K562 (cell line): ENCODE data around the gene GIGYF1. TPM values are rescaled to one million over a fixed set of nuclear protein-coding genes. Genes with fewer than 3 reads are reported as not detected.

ENCODE experiments used
- ATAC-seq: fragments of 200-7000 bp; cut with Tn5 transposase; 3 replicates; pipeline ENCODE4 v1.9.1; 2020; ENCODE audit warnings: moderate library complexity
- BruUV-seq: library from RNA; stranded (reverse); fragments of 400-500 nt; replicated peaks from 2 replicates; lab custom pipeline; 2021; lab: Mats Ljungman, UMichigan
- CTCF ChIA-PET: fragments of 300-600 bp; formaldehyde crosslinking; extraction: SDS; loops from one replicate; lab custom pipeline; 2021; ENCODE audit warnings: low intra/inter-chr PET ratio; lab: Yijun Ruan, JAX
- POLR2A ChIA-PET: fragments of 300-600, 350-650 bp; sonication (Branson Sonifier 250); formaldehyde crosslinking; extraction: SDS; loops from one replicate; lab custom pipeline; 2021; ENCODE audit warnings: antibody characterized with exemption, inconsistent platforms; lab: Yijun Ruan, JAX
- DNase-seq, 4 experiments: peaks; one replicate each; pipeline versions ENCODE4 v3.0.0 to v3.0.0-alpha.2; 2011 to 2018; ENCODE audit warnings: low spot score in 3 of 4, mixed read lengths in 3 of 4; ENCODE audit errors: extremely low read depth in 1 of 4
- FAIRE-seq: peaks from 2 replicates; lab custom pipeline; 2011; peaks lifted over from hg19 to GRCh38; lab: Jason Lieb, UNC
- H2AFZ ChIP-seq: 2 replicates; pipeline ENCODE4 v1.6.0; 2011; ENCODE audit warnings: low read depth, low read length, control low read depth, inconsistent platforms
- H3K27ac ChIP-seq: fragments of 200-600 bp; 3 replicates; pipeline ENCODE4 v1.8.0; 2011; ENCODE audit warnings: low read depth, mild to moderate bottlenecking, control low read depth, inconsistent platforms, low read length, moderate library complexity, mixed read lengths; ENCODE audit errors: extremely low read depth
- H3K27me3 ChIP-seq, 2 experiments: fragments of 300-600 bp in 1 of 2; 2 replicates in 1 of 2; 3 replicates in 1 of 2; pipeline versions ENCODE4 v1.6.0 to v1.8.0; 2011; ENCODE audit warnings: inconsistent platforms in 2 of 2, low read length in 2 of 2, mild to moderate bottlenecking in 1 of 2, mixed read lengths in 1 of 2, moderate library complexity in 1 of 2; ENCODE audit not compliant: control insufficient read depth in 2 of 2, insufficient read depth in 2 of 2
- H3K36me3 ChIP-seq: fragments of 300-600 bp; 3 replicates; pipeline ENCODE4 v1.8.0; 2011; ENCODE audit warnings: mild to moderate bottlenecking, low read length, inconsistent platforms; ENCODE audit not compliant: control insufficient read depth, insufficient read depth
- H3K4me1 ChIP-seq, 2 experiments: fragments of 200-600 bp in 1 of 2; replicated peaks in 1 of 2; 2 replicates in 1 of 2; 3 replicates in 1 of 2; pipeline versions ENCODE4 v1.5.1 to v1.8.0; 2011; ENCODE audit warnings: inconsistent platforms in 2 of 2, low read length in 2 of 2, mild to moderate bottlenecking in 1 of 2, mixed read lengths in 1 of 2, moderate library complexity in 1 of 2; ENCODE audit not compliant: control insufficient read depth in 2 of 2, insufficient read depth in 2 of 2
- H3K4me2 ChIP-seq: 2 replicates; pipeline ENCODE4 v1.6.1; 2011; ENCODE audit warnings: low read length, control low read depth, inconsistent platforms, mixed read lengths; ENCODE audit not compliant: insufficient read depth
- H3K4me3 ChIP-seq: fragments of 200-600 bp; sonication (generic), shearing (Covaris generic); 2 replicates; pipeline ENCODE4 v1.5.1; 2016; ENCODE audit warnings: control low read depth, inconsistent platforms
- H3K79me2 ChIP-seq: fragments of 200-600 bp; 3 replicates; pipeline ENCODE4 v1.8.0; 2011; ENCODE audit warnings: low read length, inconsistent platforms; ENCODE audit not compliant: control insufficient read depth, insufficient read depth
- H3K9ac ChIP-seq, 2 experiments: 2 replicates each; pipeline versions ENCODE4 v1.6.0 to v1.6.1; 2011; ENCODE audit warnings: low read depth in 2 of 2, low read length in 2 of 2, control low read depth in 1 of 2, inconsistent platforms in 1 of 2, mild to moderate bottlenecking in 1 of 2, mixed read lengths in 1 of 2; ENCODE audit not compliant: insufficient read depth in 1 of 2
- H3K9me1 ChIP-seq: one replicate; pipeline ENCODE4 v1.6.0; 2011; ENCODE audit warnings: inconsistent platforms, mild to moderate bottlenecking, low read length, moderate library complexity; ENCODE audit not compliant: control insufficient read depth, insufficient read depth
- H3K9me3 ChIP-seq: replicated peaks from 2 replicates; pipeline ENCODE4 v1.5.1; 2011; ENCODE audit warnings: low read depth, low read length, inconsistent platforms; ENCODE audit not compliant: control insufficient read depth, insufficient read depth
- H4K20me1 ChIP-seq: replicated peaks from 2 replicates; pipeline ENCODE4 v1.6.1; 2011; ENCODE audit warnings: low read length, inconsistent platforms, mixed read lengths; ENCODE audit not compliant: control insufficient read depth, insufficient read depth
- ATF6 ChIP-seq: sonication (generic); formaldehyde crosslinking; IDR thresholded peaks from 2 replicates; pipeline ENCODE4 v1.4.0; 2020; ENCODE audit warnings: mild to moderate bottlenecking, missing genetic modification reagents
- PREB ChIP-seq: sonication (generic); formaldehyde crosslinking; IDR thresholded peaks from 2 replicates; pipeline ENCODE4 v1.8.1; 2023; ENCODE audit warnings: mild to moderate bottlenecking, missing genetic modification reagents
- ZBED1 ChIP-seq: IDR thresholded peaks from 2 replicates; pipeline ENCODE4 v1.6.1; 2014
- ZNF24 ChIP-seq: fragments of 450-650 bp; IDR thresholded peaks from 2 replicates; pipeline ENCODE4 v1.6.1; 2016
- WGBS: fragments of 100-300 bp; shearing (Covaris generic); methylation state at CpG from one replicate; pipeline ENCODE4 v1.1.6; 2016; ENCODE audit warnings: low coverage, mixed read lengths; ENCODE audit not compliant: insufficient coverage; ENCODE audit errors: missing lambda C conversion rate; 5-methylcytosine and 5-hydroxymethylcytosine counted together
- in situ Hi-C: fragments of 300-500 bp; cut with MboI; formaldehyde crosslinking; loops from 4 replicates; pipeline ENCODE4 v1.15.0; 2018; ENCODE audit warnings: inconsistent platforms, mixed read lengths
- intact Hi-C: fragments of 100-400 bp; cut with micrococcal nuclease; formaldehyde crosslinking; loops from 2 replicates; pipeline ENCODE4 v1.14.2; 2022
- polyA plus RNA-seq, 8 experiments: library from polyadenylated mRNA; depleted of rRNA in 4 of 8; stranded (reverse) in 5 of 8; unstranded in 3 of 8; fragments of >200 nt; fragmentation: Nextera tagmentation in 2 of 8; fragmentation: Illumina TruSeq in 1 of 8; extraction: Ambion mirVana in 2 of 8; extraction: Trizol in 1 of 8; gene quantifications; 2 replicates each; pipeline versions ENCODE4 v1.2.1 to v1.2.3, GENCODE V29; 2011 to 2014; ENCODE audit warnings: inconsistent platforms in 1 of 8, missing spikeins in 1 of 8
- total RNA-seq, 7 experiments: library from RNA; depleted of rRNA in 6 of 7; stranded (reverse); fragments of >200 nt in 6 of 7; fragmentation: Illumina TruSeq in 2 of 7; extraction: Trizol in 2 of 7; gene quantifications; 2 replicates each; pipeline versions ENCODE4 v1.2.1 to v1.2.3, GENCODE V29; 2011 to 2021; ENCODE audit warnings: low replicate concordance in 1 of 7

The GIGYF1 gene
- total and polyA plus RNA-seq, 9 of the 15 experiments (the other 6 are each of a cell fraction or from before 2014, with no cell fraction given): 0.56 to 76.2 (median 16.8) TPM

GRCh38 chr7:100723732-100724275, 29.8 kb upstream of the GIGYF1 start (continued):
- no peak for TF ChIP-seq PREB (CRISPR knock-in tag)
- no peak for TF ChIP-seq ATF6 (CRISPR knock-in tag)
- TF ChIP-seq, all 486 proteins: peak for 0

GRCh38 chr7:100722480-100723212, 28.6 kb upstream of the GIGYF1 start:
- TF ChIP-seq ZNF24 (peak; percentile 90), ZBED1 (no peak)
- TF ChIP-seq, all 486 proteins: peak for 1
- ChIA-PET CTCF (no interaction called here), POLR2A (interaction anchor here (2.1 to 2.8 kb wide), 2 partner anchors 11 to 17 kb away, joined by 7 to 8 read pairs; partner anchors contain the start of gene POP7)
- FAIRE-seq: no peak
- H3K79me2 ChIP-seq: no peaks in the 10 kb centered on the region
- peaks cover 3% of the 10 kb centered on the region; the same call in 1 of the 2 replicates for H3K9me3 ChIP-seq
- H3K9me1 ChIP-seq: no peaks in the 10 kb centered on the region
- WGBS: 55% methylated on average over 16 of the region's 17 CpGs
- DNase-seq: no peak
- ATAC-seq: no peak
- intact Hi-C loops: loop anchor here (10.0 kb wide), 1 partner anchor 318 kb away; no protein-coding TSS in a partner anchor
- no peak overlapping the region for H2AFZ ChIP-seq
- H3K36me3 ChIP-seq: no peaks in the 10 kb centered on the region
- no peak overlapping the region for H3K27ac ChIP-seq
- H3K4me1 ChIP-seq: peaks cover 6 to 30% of the 10 kb centered on the region in 2 experiments; a peak in 3 of 5 replicates
- peak overlapping the region in 1 of 2 experiments; percentile 79; a peak in 2 of 4 replicates for H3K9ac ChIP-seq
- H3K4me2 ChIP-seq: no peak overlapping the region
- no peaks in the 10 kb centered on the region for H4K20me1 ChIP-seq
- H3K4me3 ChIP-seq: no peak overlapping the region
- peaks cover 0 to 12% of the 10 kb centered on the region in 2 experiments; a peak in 2 of 5 replicates for H3K27me3 ChIP-seq
- in situ Hi-C loops: no loop called here
- no TSS peak for BruUV-seq
